Osteocyte (in vitro differentiated cells): ENCODE data around the gene PLXND1. TPM values are rescaled to one million over a fixed set of nuclear protein-coding genes. Genes with fewer than 3 reads are reported as not detected.
A peak's percentile ranks its signal among the peaks of the same experiment; 100 is the strongest.

Experiments used
- DNase-seq: peaks from one replicate; pipeline ENCODE4 v3.0.0; 2021; ENCODE audit warnings: mixed read lengths; ENCODE audit not compliant: unreplicated experiment; ENCODE audit errors: extremely low spot score
- H3K27ac Mint-ChIP-seq: one replicate; pipeline ENCODE4 v1.8.0; 2021; ENCODE audit warnings: mild to moderate bottlenecking, mixed read lengths; ENCODE audit not compliant: unreplicated experiment
- H3K27me3 Mint-ChIP-seq: one replicate; pipeline ENCODE4 v1.8.0; 2021; ENCODE audit warnings: mixed read lengths; ENCODE audit not compliant: unreplicated experiment
- H3K36me3 Mint-ChIP-seq: one replicate; pipeline ENCODE4 v1.8.0; 2021; ENCODE audit warnings: mixed read lengths; ENCODE audit not compliant: unreplicated experiment
- H3K4me1 Mint-ChIP-seq: one replicate; pipeline ENCODE4 v1.8.0; 2021; ENCODE audit warnings: mixed read lengths; ENCODE audit not compliant: unreplicated experiment
- H3K4me3 Mint-ChIP-seq: one replicate; pipeline ENCODE4 v1.8.0; 2021; ENCODE audit warnings: mild to moderate bottlenecking, moderate library complexity, mixed read lengths; ENCODE audit not compliant: unreplicated experiment
- H3K9me3 Mint-ChIP-seq: one replicate; pipeline ENCODE4 v1.8.0; 2021; ENCODE audit warnings: mixed read lengths; ENCODE audit not compliant: unreplicated experiment
- total RNA-seq: library from RNA; stranded (reverse); gene quantifications from 2 replicates; pipeline ENCODE4 v1.2.1, GENCODE V29; 2021
- TF ChIP-seq, protein P1 (sequence below): fragments of 200-600 bp; sonication (generic); IDR thresholded peaks from 2 replicates; pipeline ENCODE4 v1.5.0; 2021; ENCODE audit warnings: antibody characterized with exemption, mild to moderate bottlenecking, moderate library complexity

Gene PLXND1
- total RNA-seq, 1 donor from 2014 or later = 358 TPM

DNA sequence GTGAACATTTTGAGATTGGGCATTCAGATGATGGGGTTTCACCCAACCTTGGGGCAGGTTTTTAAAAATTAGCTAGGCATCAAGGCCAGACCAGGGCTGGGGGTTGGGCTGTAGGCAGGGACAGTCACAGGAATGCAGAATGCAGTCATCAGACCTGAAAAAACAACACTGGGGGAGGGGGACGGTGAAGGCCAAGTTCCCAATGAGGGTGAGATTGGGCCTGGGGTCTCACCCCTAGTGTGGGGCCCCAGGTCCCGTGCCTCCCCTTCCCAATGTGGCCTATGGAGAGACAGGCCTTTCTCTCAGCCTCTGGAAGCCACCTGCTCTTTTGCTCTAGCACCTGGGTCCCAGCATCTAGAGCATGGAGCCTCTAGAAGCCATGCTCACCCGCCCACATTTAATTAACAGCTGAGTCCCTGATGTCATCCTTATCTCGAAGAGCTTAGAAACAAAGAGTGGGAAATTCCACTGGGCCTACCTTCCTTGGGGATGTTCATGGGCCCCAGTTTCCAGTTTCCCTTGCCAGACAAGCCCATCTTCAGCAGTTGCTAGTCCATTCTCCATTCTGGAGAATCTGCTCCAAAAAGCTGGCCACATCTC, 71.9 kb downstream of the PLXND1 start:
- Mint-ChIP-seq H3K27me3 (no peaks in the 10 kb centered on the region), H3K4me3 (no peak overlapping the region), H3K4me1 (peaks cover 41% of the 10 kb centered on the region), H3K36me3 (no peaks in the 10 kb centered on the region), H3K9me3 (no peaks in the 10 kb centered on the region), H3K27ac (no peak overlapping the region)
- TF ChIP-seq, protein P1, sequence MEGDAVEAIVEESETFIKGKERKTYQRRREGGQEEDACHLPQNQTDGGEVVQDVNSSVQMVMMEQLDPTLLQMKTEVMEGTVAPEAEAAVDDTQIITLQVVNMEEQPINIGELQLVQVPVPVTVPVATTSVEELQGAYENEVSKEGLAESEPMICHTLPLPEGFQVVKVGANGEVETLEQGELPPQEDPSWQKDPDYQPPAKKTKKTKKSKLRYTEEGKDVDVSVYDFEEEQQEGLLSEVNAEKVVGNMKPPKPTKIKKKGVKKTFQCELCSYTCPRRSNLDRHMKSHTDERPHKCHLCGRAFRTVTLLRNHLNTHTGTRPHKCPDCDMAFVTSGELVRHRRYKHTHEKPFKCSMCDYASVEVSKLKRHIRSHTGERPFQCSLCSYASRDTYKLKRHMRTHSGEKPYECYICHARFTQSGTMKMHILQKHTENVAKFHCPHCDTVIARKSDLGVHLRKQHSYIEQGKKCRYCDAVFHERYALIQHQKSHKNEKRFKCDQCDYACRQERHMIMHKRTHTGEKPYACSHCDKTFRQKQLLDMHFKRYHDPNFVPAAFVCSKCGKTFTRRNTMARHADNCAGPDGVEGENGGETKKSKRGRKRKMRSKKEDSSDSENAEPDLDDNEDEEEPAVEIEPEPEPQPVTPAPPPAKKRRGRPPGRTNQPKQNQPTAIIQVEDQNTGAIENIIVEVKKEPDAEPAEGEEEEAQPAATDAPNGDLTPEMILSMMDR = no peak
- no peak for DNase-seq

DNA sequence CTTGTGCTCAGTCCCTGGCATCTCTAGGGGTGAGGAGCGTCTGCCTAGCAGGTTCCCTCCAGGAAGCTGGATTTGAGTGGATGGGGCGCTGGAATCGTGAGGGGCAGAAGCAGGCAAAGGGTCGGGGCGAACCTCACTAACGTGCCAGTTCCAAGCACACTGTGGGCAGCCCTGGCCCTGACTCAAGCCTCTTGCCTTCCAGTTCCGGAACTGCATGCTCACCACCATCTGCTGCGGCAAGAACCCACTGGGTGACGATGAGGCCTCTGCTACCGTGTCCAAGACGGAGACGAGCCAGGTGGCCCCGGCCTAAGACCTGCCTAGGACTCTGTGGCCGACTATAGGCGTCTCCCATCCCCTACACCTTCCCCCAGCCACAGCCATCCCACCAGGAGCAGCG, 73.1 kb downstream of the PLXND1 start:
- Mint-ChIP-seq H3K9me3 (no peaks in the 10 kb centered on the region), H3K4me3 (no peak overlapping the region), H3K36me3 (no peaks in the 10 kb centered on the region), H3K4me1 (peaks cover 38% of the 10 kb centered on the region), H3K27me3 (no peaks in the 10 kb centered on the region), H3K27ac (no peak overlapping the region)
- no peak for DNase-seq
- TF ChIP-seq, protein P1 = no peak

DNA sequence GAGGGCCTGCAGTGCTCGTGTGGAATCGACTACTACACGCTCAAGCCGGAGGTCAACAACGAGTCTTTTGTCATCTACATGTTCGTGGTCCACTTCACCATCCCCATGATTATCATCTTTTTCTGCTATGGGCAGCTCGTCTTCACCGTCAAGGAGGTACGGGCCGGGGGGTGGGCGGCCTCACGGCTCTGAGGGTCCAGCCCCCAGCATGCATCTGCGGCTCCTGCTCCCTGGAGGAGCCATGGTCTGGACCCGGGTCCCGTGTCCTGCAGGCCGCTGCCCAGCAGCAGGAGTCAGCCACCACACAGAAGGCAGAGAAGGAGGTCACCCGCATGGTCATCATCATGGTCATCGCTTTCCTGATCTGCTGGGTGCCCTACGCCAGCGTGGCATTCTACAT, 74.2 kb downstream of the PLXND1 start:
- Mint-ChIP-seq H3K27me3 (no peaks in the 10 kb centered on the region), H3K9me3 (no peaks in the 10 kb centered on the region), H3K27ac (no peak overlapping the region), H3K36me3 (no peaks in the 10 kb centered on the region), H3K4me3 (no peak overlapping the region), H3K4me1 (peaks cover 45% of the 10 kb centered on the region)
- TF ChIP-seq, protein P1 = no peak
- DNase-seq = no peak

DNA sequence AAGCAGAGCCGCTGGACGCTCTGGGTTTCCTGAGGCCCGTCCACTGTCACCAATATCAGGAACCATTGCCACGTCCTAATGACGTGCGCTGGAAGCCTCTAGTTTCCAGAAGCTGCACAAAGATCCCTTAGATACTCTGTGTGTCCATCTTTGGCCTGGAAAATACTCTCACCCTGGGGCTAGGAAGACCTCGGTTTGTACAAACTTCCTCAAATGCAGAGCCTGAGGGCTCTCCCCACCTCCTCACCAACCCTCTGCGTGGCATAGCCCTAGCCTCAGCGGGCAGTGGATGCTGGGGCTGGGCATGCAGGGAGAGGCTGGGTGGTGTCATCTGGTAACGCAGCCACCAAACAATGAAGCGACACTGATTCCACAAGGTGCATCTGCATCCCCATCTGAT, 74.8 kb downstream of the PLXND1 start:
- no peak overlapping the region for H3K4me3 Mint-ChIP-seq
- no peaks in the 10 kb centered on the region for H3K27me3 Mint-ChIP-seq
- no peaks in the 10 kb centered on the region for H3K36me3 Mint-ChIP-seq
- no peaks in the 10 kb centered on the region for H3K9me3 Mint-ChIP-seq
- TF ChIP-seq, protein P1 = no peak
- DNase-seq = no peak
- peak overlapping the region; percentile 25 for H3K27ac Mint-ChIP-seq
- H3K4me1 Mint-ChIP-seq = peaks cover 49% of the 10 kb centered on the region

DNA sequence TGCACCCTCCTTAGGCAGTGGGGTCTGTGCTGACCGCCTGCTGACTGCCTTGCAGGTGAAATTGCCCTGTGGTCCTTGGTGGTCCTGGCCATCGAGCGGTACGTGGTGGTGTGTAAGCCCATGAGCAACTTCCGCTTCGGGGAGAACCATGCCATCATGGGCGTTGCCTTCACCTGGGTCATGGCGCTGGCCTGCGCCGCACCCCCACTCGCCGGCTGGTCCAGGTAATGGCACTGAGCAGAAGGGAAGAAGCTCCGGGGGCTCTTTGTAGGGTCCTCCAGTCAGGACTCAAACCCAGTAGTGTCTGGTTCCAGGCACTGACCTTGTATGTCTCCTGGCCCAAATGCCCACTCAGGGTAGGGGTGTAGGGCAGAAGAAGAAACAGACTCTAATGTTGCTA, 75.7 kb downstream of the PLXND1 start:
- H3K27ac Mint-ChIP-seq = no peak overlapping the region
- no peaks in the 10 kb centered on the region for H3K27me3 Mint-ChIP-seq
- no peak for DNase-seq
- H3K9me3 Mint-ChIP-seq = no peaks in the 10 kb centered on the region
- H3K36me3 Mint-ChIP-seq = no peaks in the 10 kb centered on the region
- H3K4me1 Mint-ChIP-seq = peaks cover 56% of the 10 kb centered on the region
- TF ChIP-seq, protein P1 = no peak
- no peak overlapping the region for H3K4me3 Mint-ChIP-seq
